Endothelial cell (in vitro differentiated cells): ENCODE measurements around the gene RAVER1. TPM values are rescaled to one million over a fixed set of nuclear protein-coding genes. Genes with fewer than 3 reads are reported as not detected.
A peak's percentile ranks its signal among the peaks of the same experiment; 100 is the strongest.

ENCODE experiments used
- DNase-seq: peaks from one replicate; pipeline ENCODE4 v3.0.0; 2021; ENCODE audit warnings: low spot score
- H3K27ac Mint-ChIP-seq: one replicate; pipeline ENCODE4 v1.8.0; 2021; ENCODE audit warnings: mixed read lengths, inconsistent platforms; ENCODE audit not compliant: unreplicated experiment
- H3K27me3 Mint-ChIP-seq: one replicate; pipeline ENCODE4 v1.8.0; 2021; ENCODE audit warnings: mild to moderate bottlenecking, moderate library complexity, mixed read lengths, inconsistent platforms; ENCODE audit not compliant: unreplicated experiment
- H3K36me3 Mint-ChIP-seq: one replicate; pipeline ENCODE4 v1.8.0; 2021; ENCODE audit warnings: mild to moderate bottlenecking, low read depth, mixed read lengths, inconsistent platforms; ENCODE audit not compliant: unreplicated experiment
- H3K4me1 Mint-ChIP-seq: one replicate; pipeline ENCODE4 v1.8.0; 2021; ENCODE audit warnings: mild to moderate bottlenecking, mixed read lengths, inconsistent platforms; ENCODE audit not compliant: unreplicated experiment
- H3K4me3 Mint-ChIP-seq: one replicate; pipeline ENCODE4 v1.8.0; 2021; ENCODE audit warnings: mild to moderate bottlenecking, mixed read lengths, inconsistent platforms; ENCODE audit not compliant: unreplicated experiment
- H3K9me3 Mint-ChIP-seq: one replicate; pipeline ENCODE4 v1.8.0; 2021; ENCODE audit warnings: mixed read lengths, inconsistent platforms; ENCODE audit not compliant: unreplicated experiment
- CTCF ChIP-seq: fragments of 200-600 bp; sonication (generic); IDR thresholded peaks from one replicate; pipeline ENCODE4 v1.5.0; 2021; ENCODE audit warnings: antibody characterized with exemption; ENCODE audit not compliant: unreplicated experiment
- total RNA-seq: library from RNA; stranded (reverse); fragmentation: NEBNext Ultra II Directional; extraction: Animal tissue kit (Norgen Biotek cat#: 25700); gene quantifications from one replicate; pipeline ENCODE4 v1.2.1, GENCODE V29; 2021; ENCODE audit not compliant: unreplicated experiment

The RAVER1 gene
- total RNA-seq, 1 donor from 2014 or later, result 46.1 TPM

- Mint-ChIP-seq H3K9me3 (no peaks in the 10 kb centered on the region), H3K27me3 (peaks cover 4% of the 10 kb centered on the region), H3K4me1 (no peaks in the 10 kb centered on the region), H3K4me3 (no peak overlapping the region), H3K36me3 (peaks cover 8% of the 10 kb centered on the region), H3K27ac (no peak overlapping the region)
- DNase-seq, result no peak
- TF ChIP-seq CTCF, result no peak
Observed at GRCh38 chr19:10306327-10306726, 27.0 kb downstream of the RAVER1 start.

GRCh38 chr19:10305139-10305806, 28.1 kb downstream of the RAVER1 start:
- H3K4me3 Mint-ChIP-seq, result no peak overlapping the region
- H3K36me3 Mint-ChIP-seq, result peaks cover 8% of the 10 kb centered on the region
- H3K9me3 Mint-ChIP-seq, result no peaks in the 10 kb centered on the region
- TF ChIP-seq CTCF, result no peak
- DNase-seq, result no peak
- peaks cover 5% of the 10 kb centered on the region for H3K27me3 Mint-ChIP-seq
- no peak overlapping the region for H3K27ac Mint-ChIP-seq
- H3K4me1 Mint-ChIP-seq, result no peaks in the 10 kb centered on the region

GRCh38 chr19:10299545-10300458, 33.5 kb downstream of the RAVER1 start:
- no peak overlapping the region for H3K4me3 Mint-ChIP-seq
- H3K4me1 Mint-ChIP-seq, result peaks cover 4% of the 10 kb centered on the region
- H3K36me3 Mint-ChIP-seq, result peaks cover 8% of the 10 kb centered on the region
- H3K9me3 Mint-ChIP-seq, result no peaks in the 10 kb centered on the region
- no peak overlapping the region for H3K27ac Mint-ChIP-seq
- no peak for DNase-seq
- TF ChIP-seq CTCF, result no peak
- H3K27me3 Mint-ChIP-seq, result peaks cover 15% of the 10 kb centered on the region

- no peak for TF ChIP-seq CTCF
Observed at GRCh38 chr19:10295847-10296591, 37.3 kb downstream of the RAVER1 start.

More at GRCh38 chr19:10295847-10296591, 37.3 kb downstream of the RAVER1 start:
- H3K9me3 Mint-ChIP-seq, result no peaks in the 10 kb centered on the region
- H3K4me3 Mint-ChIP-seq, result no peak overlapping the region
- DNase-seq, result peak; percentile 44
- H3K27ac Mint-ChIP-seq, result no peak overlapping the region
- H3K36me3 Mint-ChIP-seq, result peaks cover 8% of the 10 kb centered on the region
- peaks cover 4% of the 10 kb centered on the region for H3K4me1 Mint-ChIP-seq
- H3K27me3 Mint-ChIP-seq, result peaks cover 34% of the 10 kb centered on the region
